IMR-90 (cell line): ENCODE measurements around the gene RNF144A.

Source experiments
- BHLHE40 ChIP-seq: fragments of 150-350 bp; IDR thresholded peaks from 2 replicates; pipeline ENCODE4 v1.6.1; 2016; ENCODE audit warnings: mild to moderate bottlenecking, low read depth, low read length
- CEBPB ChIP-seq: IDR thresholded peaks from 2 replicates; pipeline ENCODE4 v1.6.1; 2012; ENCODE audit warnings: low read depth, low read length, improper control_type of control experiment
- CHD1 ChIP-seq: IDR thresholded peaks from 2 replicates; pipeline ENCODE4 v1.6.1; 2012; ENCODE audit warnings: low read depth, low read length, improper control_type of control experiment
- CTCF ChIP-seq: conservative IDR thresholded peaks from 2 replicates; pipeline ENCODE4 v1.5.1; 2012; ENCODE audit warnings: mild to moderate bottlenecking, low read depth, low read length, improper control_type of control experiment
- FOS ChIP-seq: fragments of 150-350 bp; IDR thresholded peaks from 2 replicates; pipeline ENCODE4 v1.6.1; 2016; ENCODE audit warnings: low read depth, low read length
- POLR2A ChIP-seq: IDR thresholded peaks from 2 replicates; pipeline ENCODE4 v1.6.1; 2012; ENCODE audit warnings: mild to moderate bottlenecking, low read depth, low read length
- RAD21 ChIP-seq: IDR thresholded peaks from 2 replicates; pipeline ENCODE4 v1.6.1; 2012; ENCODE audit warnings: low read length, improper control_type of control experiment
- RFX5 ChIP-seq: IDR thresholded peaks from 2 replicates; pipeline ENCODE4 v1.8.0; 2012; ENCODE audit warnings: low read depth, mild to moderate bottlenecking, low read length, moderate library complexity
- SMC3 ChIP-seq: fragments of 150-350 bp; IDR thresholded peaks from 2 replicates; pipeline ENCODE4 v1.6.1; 2016; ENCODE audit warnings: low read depth, mild to moderate bottlenecking, antibody characterized with exemption, low read length, moderate library complexity
- USF2 ChIP-seq: fragments of 150-350 bp; IDR thresholded peaks from 2 replicates; pipeline ENCODE4 v1.6.1; 2017; ENCODE audit warnings: mild to moderate bottlenecking, antibody characterized with exemption, low read length, low read depth

GRCh38 chr2:6977113-6977741 is 60.0 kb downstream of the RNF144A start:
- TF ChIP-seq SMC3 (no peak), CTCF (no peak), USF2 (no peak), RAD21 (no peak), POLR2A (no peak), CEBPB (no peak), BHLHE40 (no peak), CHD1 (no peak), FOS (no peak), RFX5 (no peak)
